PC-9 (cell line): ENCODE data around the gene PTPRT. TPM values are rescaled to one million over a fixed set of nuclear protein-coding genes. Genes with fewer than 3 reads are reported as not detected.

Source experiments
- BruUV-seq: library from RNA; stranded (reverse); fragments of 400-500 nt; replicated peaks from 2 replicates; lab custom pipeline; 2021; lab: Mats Ljungman, UMichigan
- CTCF ChIA-PET: fragments of 300-600 bp; sonication (Branson Sonifier 250); formaldehyde crosslinking; loops from one replicate; lab custom pipeline; 2022; ENCODE audit warnings: antibody characterized with exemption; lab: Charles Lee
- POLR2A ChIA-PET: fragments of 300-600 bp; sonication (Branson Sonifier 250); formaldehyde crosslinking; loops from one replicate; lab custom pipeline; 2022; ENCODE audit warnings: antibody characterized with exemption; ENCODE audit not compliant: unreplicated experiment; lab: Charles Lee
- DNase-seq, 2 experiments: peaks; one replicate each; pipeline versions ENCODE4 v3.0.0 to v3.0.0-alpha.2; 2015 to 2022; ENCODE audit warnings: mixed read lengths in 1 of 2
- H2AFZ ChIP-seq: fragments of 200-600 bp; sonication (generic); 2 replicates; pipeline ENCODE4 v1.8.1; 2017; ENCODE audit warnings: antibody characterized with exemption
- H3F3A ChIP-seq: fragments of 200-600 bp; sonication (generic); 2 replicates; pipeline ENCODE4 v1.8.1; 2017; ENCODE audit warnings: antibody characterized with exemption, mild to moderate bottlenecking, low read depth; ENCODE audit not compliant: insufficient read depth
- H3K27ac ChIP-seq: fragments of 200-600 bp; sonication (generic); 2 replicates; pipeline ENCODE4 v1.6.1; 2016; ENCODE audit warnings: mixed run types
- H3K27me3 ChIP-seq: fragments of 200-600 bp; sonication (generic); 2 replicates; pipeline ENCODE4 v1.6.1; 2016; ENCODE audit warnings: low read depth, mixed run types; ENCODE audit not compliant: insufficient read depth
- H3K36me3 ChIP-seq: fragments of 200-600 bp; sonication (generic); 2 replicates; pipeline ENCODE4 v1.6.1; 2016; ENCODE audit warnings: low read depth, mixed run types
- H3K4me1 ChIP-seq: fragments of 200-600 bp; sonication (generic); replicated peaks from 2 replicates; pipeline ENCODE4 v1.6.1; 2016; ENCODE audit warnings: mixed run types; ENCODE audit not compliant: insufficient read depth
- H3K4me2 ChIP-seq: fragments of 200-600 bp; sonication (generic); 2 replicates; pipeline ENCODE4 v1.6.1; 2017; ENCODE audit warnings: mixed run types
- H3K4me3 ChIP-seq: fragments of 200-600 bp; sonication (generic); 2 replicates; pipeline ENCODE4 v1.6.1; 2016; ENCODE audit warnings: mixed run types
- H3K79me2 ChIP-seq: fragments of 200-600 bp; sonication (generic); 2 replicates; pipeline ENCODE4 v1.6.1; 2017; ENCODE audit warnings: low read depth, mixed run types
- H3K9me2 ChIP-seq: fragments of 200-600 bp; sonication (generic); 2 replicates; pipeline ENCODE4 v1.8.1; 2017; ENCODE audit warnings: mild to moderate bottlenecking; ENCODE audit not compliant: insufficient read depth
- H3K9me3 ChIP-seq: fragments of 200-600 bp; sonication (generic); 2 replicates; pipeline ENCODE4 v1.8.1; 2016; ENCODE audit warnings: low read depth; ENCODE audit not compliant: insufficient read depth
- H4K20me1 ChIP-seq: fragments of 200-600 bp; sonication (generic); 2 replicates; pipeline ENCODE4 v1.8.1; 2017; ENCODE audit not compliant: insufficient read depth
- EZH2 ChIP-seq: fragments of 200-600 bp; sonication (generic); IDR thresholded peaks from 2 replicates; pipeline ENCODE4 v1.8.0; 2017; ENCODE audit warnings: antibody characterized with exemption, low read depth
- intact Hi-C: fragments of 100-400 bp; cut with micrococcal nuclease; formaldehyde crosslinking; loops from one replicate; pipeline ENCODE4 v1.10.0; 2022; ENCODE audit not compliant: unreplicated experiment
- total RNA-seq: library from RNA; stranded (reverse); gene quantifications from 2 replicates; pipeline ENCODE4 v1.2.3, GENCODE V29; 2021
- TF ChIP-seq, protein P1 (sequence below): fragments of 200-600 bp; sonication (generic); conservative IDR thresholded peaks from 2 replicates; pipeline ENCODE4 v1.6.1; 2017; ENCODE audit warnings: mixed run types, antibody characterized with exemption, mild to moderate bottlenecking, moderate library complexity

PTPRT gene
- total RNA-seq, 1 experiment from 2014 or later, result not detected

DNA sequence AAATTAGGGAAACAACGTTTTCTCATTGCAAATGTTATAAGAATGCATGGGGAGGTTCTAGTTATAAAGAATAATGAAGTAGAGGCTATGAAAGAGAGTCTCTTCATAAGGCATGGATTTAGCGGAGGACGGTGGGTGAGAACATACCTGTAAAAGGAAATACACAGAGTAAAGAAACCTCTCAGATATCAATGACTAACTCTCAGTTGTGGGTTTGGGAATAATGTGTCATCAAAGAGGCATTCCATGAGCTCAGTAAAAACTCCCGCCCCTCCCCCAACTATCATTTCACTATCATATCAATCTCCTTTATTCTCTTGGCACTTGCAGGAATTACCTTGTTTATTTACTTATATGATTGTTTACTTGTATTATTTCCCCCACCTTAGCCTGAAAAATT lies 695.4 kb downstream of the PTPRT start:
- ChIA-PET POLR2A (no interaction called here), CTCF (no interaction called here)
- no peak overlapping the region for H3K4me2 ChIP-seq
- no peak overlapping the region for H3K4me3 ChIP-seq
- H4K20me1 ChIP-seq, result no peaks in the 10 kb centered on the region
- no peaks in the 10 kb centered on the region for H3K79me2 ChIP-seq
- no peaks in the 10 kb centered on the region for H3K27me3 ChIP-seq
- H3K27ac ChIP-seq, result no peak overlapping the region
- DNase-seq, result no peak
- no peaks in the 10 kb centered on the region for H3F3A ChIP-seq
- H3K4me1 ChIP-seq, result no peaks in the 10 kb centered on the region
- TF ChIP-seq, protein P1, sequence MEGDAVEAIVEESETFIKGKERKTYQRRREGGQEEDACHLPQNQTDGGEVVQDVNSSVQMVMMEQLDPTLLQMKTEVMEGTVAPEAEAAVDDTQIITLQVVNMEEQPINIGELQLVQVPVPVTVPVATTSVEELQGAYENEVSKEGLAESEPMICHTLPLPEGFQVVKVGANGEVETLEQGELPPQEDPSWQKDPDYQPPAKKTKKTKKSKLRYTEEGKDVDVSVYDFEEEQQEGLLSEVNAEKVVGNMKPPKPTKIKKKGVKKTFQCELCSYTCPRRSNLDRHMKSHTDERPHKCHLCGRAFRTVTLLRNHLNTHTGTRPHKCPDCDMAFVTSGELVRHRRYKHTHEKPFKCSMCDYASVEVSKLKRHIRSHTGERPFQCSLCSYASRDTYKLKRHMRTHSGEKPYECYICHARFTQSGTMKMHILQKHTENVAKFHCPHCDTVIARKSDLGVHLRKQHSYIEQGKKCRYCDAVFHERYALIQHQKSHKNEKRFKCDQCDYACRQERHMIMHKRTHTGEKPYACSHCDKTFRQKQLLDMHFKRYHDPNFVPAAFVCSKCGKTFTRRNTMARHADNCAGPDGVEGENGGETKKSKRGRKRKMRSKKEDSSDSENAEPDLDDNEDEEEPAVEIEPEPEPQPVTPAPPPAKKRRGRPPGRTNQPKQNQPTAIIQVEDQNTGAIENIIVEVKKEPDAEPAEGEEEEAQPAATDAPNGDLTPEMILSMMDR, result no peak
- TF ChIP-seq EZH2, result no peak
- no peak overlapping the region for H2AFZ ChIP-seq
- H3K9me2 ChIP-seq, result no peaks in the 10 kb centered on the region
- BruUV-seq, result no TSS peak
- no peaks in the 10 kb centered on the region for H3K36me3 ChIP-seq
- H3K9me3 ChIP-seq, result no peaks in the 10 kb centered on the region
- intact Hi-C loops, result no loop called here

DNA sequence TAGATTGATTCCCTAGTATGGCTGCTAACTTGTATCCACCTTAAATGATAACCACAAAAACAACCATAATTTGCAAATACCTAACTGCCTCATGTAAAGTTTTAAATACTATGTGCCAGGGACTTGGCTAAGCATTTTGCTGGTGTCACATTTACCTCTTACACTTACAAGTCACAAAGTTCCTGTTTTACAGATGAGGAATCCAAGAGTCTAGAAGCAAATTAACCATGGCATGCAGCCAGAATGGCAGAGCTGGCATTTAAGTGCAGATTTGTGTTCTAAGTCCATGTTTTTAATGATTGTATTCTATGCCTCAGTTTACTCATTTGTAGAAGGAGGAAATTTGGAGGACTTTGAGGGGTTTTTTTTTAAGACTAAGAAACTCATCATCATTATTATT lies 696.7 kb downstream of the PTPRT start:
- Histone ChIP-seq H3K27me3 (no peaks in the 10 kb centered on the region), H4K20me1 (no peaks in the 10 kb centered on the region), H3K36me3 (no peaks in the 10 kb centered on the region), H3K4me3 (no peak overlapping the region), H3K4me2 (no peak overlapping the region), H3K9me2 (no peaks in the 10 kb centered on the region), H2AFZ (no peak overlapping the region), H3K9me3 (no peaks in the 10 kb centered on the region), H3K4me1 (no peaks in the 10 kb centered on the region), H3K27ac (no peak overlapping the region), H3K79me2 (no peaks in the 10 kb centered on the region), H3F3A (no peaks in the 10 kb centered on the region)
- no peak for DNase-seq
- POLR2A ChIA-PET, result no interaction called here
- TF ChIP-seq, protein P1, result no peak
- TF ChIP-seq EZH2, result no peak
- CTCF ChIA-PET, result no interaction called here
- intact Hi-C loops, result no loop called here
- no TSS peak for BruUV-seq

DNA sequence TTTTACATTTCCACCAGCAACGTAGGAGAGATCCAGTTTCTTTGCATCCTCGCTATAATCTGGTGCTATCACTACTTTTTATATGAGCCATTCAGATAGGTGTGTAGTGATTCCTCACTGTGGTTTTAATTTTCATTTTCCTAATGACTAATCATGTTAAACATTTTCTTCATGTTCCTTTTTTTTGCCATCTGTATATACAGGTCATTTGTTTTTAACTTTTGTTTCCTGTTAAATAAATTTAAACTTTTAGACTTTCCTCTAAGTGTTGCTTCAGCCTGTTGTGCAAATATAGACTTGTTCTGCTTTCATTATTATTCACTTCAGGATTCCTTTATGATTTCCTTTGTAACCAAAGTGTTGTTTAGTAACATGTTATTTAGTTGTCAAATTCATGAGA lies 697.4 kb downstream of the PTPRT start:
- no peaks in the 10 kb centered on the region for H3K9me3 ChIP-seq
- H3K79me2 ChIP-seq, result no peaks in the 10 kb centered on the region
- no peaks in the 10 kb centered on the region for H3F3A ChIP-seq
- no peaks in the 10 kb centered on the region for H3K4me1 ChIP-seq
- no peaks in the 10 kb centered on the region for H3K9me2 ChIP-seq
- intact Hi-C loops, result no loop called here
- H3K36me3 ChIP-seq, result no peaks in the 10 kb centered on the region
- H3K27ac ChIP-seq, result no peak overlapping the region
- H3K4me3 ChIP-seq, result no peak overlapping the region
- no peaks in the 10 kb centered on the region for H3K27me3 ChIP-seq
- H4K20me1 ChIP-seq, result no peaks in the 10 kb centered on the region
- no peak for DNase-seq
- BruUV-seq, result no TSS peak
- TF ChIP-seq, protein P1, result no peak
- TF ChIP-seq EZH2, result no peak
- H2AFZ ChIP-seq, result no peak overlapping the region
- ChIA-PET CTCF (no interaction called here), POLR2A (no interaction called here)
- H3K4me2 ChIP-seq, result no peak overlapping the region
